ENCODE results near the gene SMG5. TPM values are rescaled to one million over a fixed set of nuclear protein-coding genes. Genes with fewer than 3 reads are reported as not detected.

The SMG5 gene
- total and polyA plus RNA-seq, 8 donors = 49.5 to 71.1 (median 54.6) TPM

- Histone ChIP-seq H3K4me3 (no peak overlapping the region), H3K9me3 (no peaks in the 10 kb centered on the region), H3K27me3 (no peaks in the 10 kb centered on the region), H3K36me3 (peaks cover 0 to 79% of the 10 kb centered on the region in 2 donors), H3K4me1 (peaks cover 6 to 31% of the 10 kb centered on the region in 2 donors), H3K27ac (peak overlapping the region in 1 of 2 donors; percentile 48)
- no peak for DNase-seq
- ATAC-seq = peak; percentile 11
- no peak for TF ChIP-seq CTCF (IDR thresholded peaks at IDR 0.05)
- intact Hi-C loops (cut with DNase I) = no loop called here
These were observed 6.1 kb downstream of the SMG5 start for GRCh38 chr1:156276532-156276931.

GRCh38 chr1:156270314-156270713 lies 12.3 kb downstream of the SMG5 start:
- H3K27me3 ChIP-seq = no peaks in the 10 kb centered on the region
- no peak for ATAC-seq
- H3K4me3 ChIP-seq = no peak overlapping the region
- no peak for DNase-seq
- peaks cover 0 to 100% of the 10 kb centered on the region in 2 donors for H3K36me3 ChIP-seq
- H3K4me1 ChIP-seq = no peaks in the 10 kb centered on the region
- intact Hi-C loops (cut with DNase I) = no loop called here
- H3K9me3 ChIP-seq = no peaks in the 10 kb centered on the region
- no peak overlapping the region for H3K27ac ChIP-seq
- TF ChIP-seq CTCF (IDR thresholded peaks at IDR 0.05) = no peak

- DNase-seq (no peak), ATAC-seq (no peak)
- Histone ChIP-seq H3K9me3 (no peaks in the 10 kb centered on the region), H3K27me3 (no peaks in the 10 kb centered on the region), H3K36me3 (peaks cover 0 to 99% of the 10 kb centered on the region in 2 donors), H3K4me1 (no peaks in the 10 kb centered on the region), H3K4me3 (no peak overlapping the region), H3K27ac (no peak overlapping the region)
- TF ChIP-seq CTCF (IDR thresholded peaks at IDR 0.05) = no peak
- intact Hi-C loops (cut with DNase I) = no loop called here
These were observed 14.3 kb downstream of the SMG5 start for GRCh38 chr1:156268336-156268735.

GRCh38 chr1:156266051-156266450 lies 16.6 kb downstream of the SMG5 start:
- peaks cover 0 to 99% of the 10 kb centered on the region in 2 donors for H3K36me3 ChIP-seq
- intact Hi-C loops (cut with DNase I) = no loop called here
- no peak overlapping the region for H3K4me3 ChIP-seq
- DNase-seq = peak in 1 of 4 donors; percentile 78
- no peaks in the 10 kb centered on the region for H3K27me3 ChIP-seq
- TF ChIP-seq CTCF (IDR thresholded peaks at IDR 0.05) = no peak
- no peaks in the 10 kb centered on the region for H3K4me1 ChIP-seq
- ATAC-seq = no peak
- H3K27ac ChIP-seq = no peak overlapping the region
- H3K9me3 ChIP-seq = no peaks in the 10 kb centered on the region

GRCh38 chr1:156263288-156263655 lies 19.4 kb downstream of the SMG5 start:
- TF ChIP-seq CTCF (IDR thresholded peaks at IDR 0.05) = no peak
- no peaks in the 10 kb centered on the region for H3K9me3 ChIP-seq
- H3K4me3 ChIP-seq = no peak overlapping the region
- DNase-seq = no peak
- peaks cover 4 to 99% of the 10 kb centered on the region in 2 donors for H3K36me3 ChIP-seq
- no peaks in the 10 kb centered on the region for H3K4me1 ChIP-seq
- intact Hi-C loops (cut with DNase I) = no loop called here
- H3K27ac ChIP-seq = no peak overlapping the region
- no peaks in the 10 kb centered on the region for H3K27me3 ChIP-seq
- ATAC-seq = no peak
